OCI-LY3 (cell line): ENCODE results near the gene IL1RAPL1.

Experiments
- H2AFZ ChIP-seq: fragments of 200-600, 300-600 bp; shearing (Covaris generic); 2 replicates; pipeline ENCODE4 v1.6.0; 2014; ENCODE audit warnings: antibody characterized with exemption, low read depth, low read length
- H3K27ac ChIP-seq: fragments of 200-600, 300-600 bp; sonication (generic); 2 replicates; pipeline ENCODE4 v1.5.1; 2014; ENCODE audit warnings: mild to moderate bottlenecking, low read length, moderate library complexity, mixed read lengths
- H3K27me3 ChIP-seq: fragments of 200-600, 300-600 bp; sonication (generic); 2 replicates; pipeline ENCODE4 v1.6.1; 2014; ENCODE audit warnings: low read depth, low read length, mixed read lengths
- H3K36me3 ChIP-seq: fragments of 200-600, 300-600 bp; sonication (generic); replicated peaks from 2 replicates; pipeline ENCODE3; 2014; ENCODE audit warnings: low read depth, low read length, mixed read lengths
- H3K4me1 ChIP-seq: fragments of 300-600, 200-600 bp; sonication (generic); 2 replicates; pipeline ENCODE4 v1.6.1; 2014; ENCODE audit warnings: low read length, mixed read lengths
- H3K4me2 ChIP-seq: fragments of 200-600, 300-600 bp; sonication (generic); 2 replicates; pipeline ENCODE4 v1.6.1; 2014; ENCODE audit warnings: low read length, mixed read lengths
- H3K4me3 ChIP-seq: fragments of 300-600, 200-600 bp; sonication (generic); 2 replicates; pipeline ENCODE4 v1.5.1; 2014; ENCODE audit warnings: antibody characterized with exemption, mild to moderate bottlenecking, low read length, moderate library complexity
- H3K79me2 ChIP-seq: fragments of 300-600, 200-600 bp; shearing (Covaris generic); 2 replicates; pipeline ENCODE4 v1.6.1; 2014; ENCODE audit warnings: mild to moderate bottlenecking, low read length, mixed read lengths
- H3K9ac ChIP-seq: fragments of 300-600, 200-600 bp; shearing (Covaris generic); 2 replicates; pipeline ENCODE4 v1.6.0; 2014; ENCODE audit warnings: mild to moderate bottlenecking, low read length, moderate library complexity
- H3K9me3 ChIP-seq: fragments of 200-600, 300-600 bp; shearing (Covaris generic); 2 replicates; pipeline ENCODE4 v1.6.1; 2014; ENCODE audit warnings: low read length, mixed read lengths; ENCODE audit not compliant: insufficient read depth
- H4K20me1 ChIP-seq: fragments of 200-600, 300-600 bp; sonication (generic); 2 replicates; pipeline ENCODE4 v1.6.1; 2016; ENCODE audit warnings: low read length, mixed read lengths; ENCODE audit not compliant: insufficient read depth
- EZH2phosphoT487 ChIP-seq: fragments of 200-600 bp; shearing (Covaris generic); IDR thresholded peaks from 2 replicates; pipeline ENCODE4 v1.6.1; 2018; ENCODE audit warnings: antibody characterized with exemption, mixed run types, low read depth
- TF ChIP-seq, protein P1 (sequence below): fragments of 200-600, 300-600 bp; sonication (generic); IDR thresholded peaks from 2 replicates; pipeline ENCODE4 v1.5.1; 2014; ENCODE audit warnings: antibody characterized with exemption, low read length, low read depth

Gene IL1RAPL1

DNA sequence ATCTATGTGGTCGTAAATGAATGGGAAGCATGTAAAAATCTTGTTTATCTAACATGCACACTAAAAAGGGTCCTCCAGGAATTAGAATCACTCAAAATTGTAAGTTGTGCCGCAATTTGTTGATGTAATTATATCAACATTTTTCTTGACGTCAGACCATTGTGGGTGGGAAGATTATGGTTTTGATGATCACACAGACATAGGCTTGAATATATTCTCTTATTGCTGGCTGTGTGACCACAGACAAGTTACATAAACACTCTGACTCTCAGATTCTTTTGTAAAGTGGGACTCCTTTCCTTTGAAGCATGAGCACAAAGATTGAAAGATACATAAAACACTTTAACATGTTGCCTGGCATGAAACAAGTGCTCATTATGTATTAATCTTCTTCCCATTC, 51.5 kb downstream of the IL1RAPL1 start:
- no peak for TF ChIP-seq EZH2phosphoT487
- TF ChIP-seq, protein P1, sequence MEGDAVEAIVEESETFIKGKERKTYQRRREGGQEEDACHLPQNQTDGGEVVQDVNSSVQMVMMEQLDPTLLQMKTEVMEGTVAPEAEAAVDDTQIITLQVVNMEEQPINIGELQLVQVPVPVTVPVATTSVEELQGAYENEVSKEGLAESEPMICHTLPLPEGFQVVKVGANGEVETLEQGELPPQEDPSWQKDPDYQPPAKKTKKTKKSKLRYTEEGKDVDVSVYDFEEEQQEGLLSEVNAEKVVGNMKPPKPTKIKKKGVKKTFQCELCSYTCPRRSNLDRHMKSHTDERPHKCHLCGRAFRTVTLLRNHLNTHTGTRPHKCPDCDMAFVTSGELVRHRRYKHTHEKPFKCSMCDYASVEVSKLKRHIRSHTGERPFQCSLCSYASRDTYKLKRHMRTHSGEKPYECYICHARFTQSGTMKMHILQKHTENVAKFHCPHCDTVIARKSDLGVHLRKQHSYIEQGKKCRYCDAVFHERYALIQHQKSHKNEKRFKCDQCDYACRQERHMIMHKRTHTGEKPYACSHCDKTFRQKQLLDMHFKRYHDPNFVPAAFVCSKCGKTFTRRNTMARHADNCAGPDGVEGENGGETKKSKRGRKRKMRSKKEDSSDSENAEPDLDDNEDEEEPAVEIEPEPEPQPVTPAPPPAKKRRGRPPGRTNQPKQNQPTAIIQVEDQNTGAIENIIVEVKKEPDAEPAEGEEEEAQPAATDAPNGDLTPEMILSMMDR, result no peak
- no peaks in the 10 kb centered on the region for H3K79me2 ChIP-seq
- H3K27me3 ChIP-seq, result no peaks in the 10 kb centered on the region
- no peak overlapping the region for H3K4me2 ChIP-seq
- no peak overlapping the region for H3K27ac ChIP-seq
- H3K36me3 ChIP-seq, result no peaks in the 10 kb centered on the region
- H3K9ac ChIP-seq, result no peak overlapping the region
- H4K20me1 ChIP-seq, result no peaks in the 10 kb centered on the region
- no peaks in the 10 kb centered on the region for H3K4me1 ChIP-seq
- H3K9me3 ChIP-seq, result no peaks in the 10 kb centered on the region
- H3K4me3 ChIP-seq, result no peak overlapping the region
- no peak overlapping the region for H2AFZ ChIP-seq

DNA sequence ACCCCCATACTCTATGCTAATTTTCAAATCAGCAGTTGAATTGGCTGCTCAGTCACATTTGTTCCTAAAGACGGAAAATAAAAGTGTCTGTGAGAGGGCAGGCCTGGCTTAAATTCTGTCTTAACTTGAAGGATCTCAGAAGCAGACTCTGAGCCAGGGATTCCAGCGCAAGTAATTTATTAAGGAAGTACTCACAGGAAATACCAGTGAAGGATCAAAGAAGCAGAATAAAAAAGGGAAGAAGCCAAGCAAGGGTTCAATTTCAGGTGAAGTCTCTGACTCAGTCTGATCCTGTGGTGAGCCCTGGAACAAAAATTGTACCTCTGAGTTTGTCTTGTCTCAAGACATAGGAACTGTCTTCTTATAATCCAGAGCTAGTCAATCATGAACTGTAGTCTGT, 52.2 kb downstream of the IL1RAPL1 start:
- Histone ChIP-seq H3K27me3 (no peaks in the 10 kb centered on the region), H2AFZ (no peak overlapping the region), H3K4me1 (no peaks in the 10 kb centered on the region), H3K9ac (no peak overlapping the region), H3K36me3 (no peaks in the 10 kb centered on the region), H3K9me3 (no peaks in the 10 kb centered on the region), H4K20me1 (no peaks in the 10 kb centered on the region), H3K4me3 (no peak overlapping the region), H3K27ac (no peak overlapping the region), H3K4me2 (no peak overlapping the region), H3K79me2 (no peaks in the 10 kb centered on the region)
- TF ChIP-seq, protein P1, result no peak
- TF ChIP-seq EZH2phosphoT487, result no peak

DNA sequence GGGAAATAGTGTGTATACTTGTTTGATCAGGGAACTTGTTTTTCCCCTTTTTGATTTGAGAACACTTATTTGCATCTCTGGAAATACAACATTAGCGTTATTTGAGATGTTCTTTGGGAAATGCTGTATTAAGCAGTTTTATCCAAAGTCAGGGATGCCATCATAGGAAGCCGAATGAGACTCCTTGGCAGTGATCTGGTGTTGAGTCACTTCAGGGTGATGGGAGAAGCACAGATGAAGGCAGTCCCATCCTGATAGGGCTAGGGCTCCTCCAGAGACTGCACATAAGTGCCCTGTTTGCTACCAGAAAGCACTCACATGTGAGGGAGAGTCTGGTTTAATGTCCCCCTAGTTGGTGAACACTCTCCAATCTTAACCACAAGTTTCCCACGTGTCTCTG, 62.3 kb downstream of the IL1RAPL1 start:
- H3K9ac ChIP-seq, result no peak overlapping the region
- H3K79me2 ChIP-seq, result no peaks in the 10 kb centered on the region
- H3K27ac ChIP-seq, result no peak overlapping the region
- H4K20me1 ChIP-seq, result no peaks in the 10 kb centered on the region
- no peaks in the 10 kb centered on the region for H3K4me1 ChIP-seq
- H3K36me3 ChIP-seq, result no peaks in the 10 kb centered on the region
- no peak overlapping the region for H2AFZ ChIP-seq
- H3K4me2 ChIP-seq, result no peak overlapping the region
- no peak overlapping the region for H3K4me3 ChIP-seq
- no peaks in the 10 kb centered on the region for H3K9me3 ChIP-seq
- TF ChIP-seq, protein P1, result no peak
- no peak for TF ChIP-seq EZH2phosphoT487
- H3K27me3 ChIP-seq, result no peaks in the 10 kb centered on the region

DNA sequence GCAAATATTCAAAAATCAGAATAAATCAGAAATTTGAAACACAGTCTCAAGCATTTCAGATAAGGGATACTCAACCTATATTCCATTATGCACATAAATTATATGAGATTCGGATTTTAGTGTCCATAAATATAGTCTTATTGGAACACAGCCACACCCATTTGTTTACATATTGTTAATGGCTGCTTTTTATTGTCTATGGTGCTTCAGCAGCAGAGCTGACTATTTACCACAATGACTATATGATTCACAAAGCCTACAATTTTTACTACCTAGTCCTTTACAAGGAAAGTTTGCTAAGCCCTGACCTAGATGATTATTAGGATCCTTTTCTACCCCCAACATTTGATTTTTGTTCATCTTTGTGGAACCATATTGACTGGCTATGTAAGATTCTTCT, 63.9 kb downstream of the IL1RAPL1 start:
- no peaks in the 10 kb centered on the region for H3K9me3 ChIP-seq
- no peaks in the 10 kb centered on the region for H3K79me2 ChIP-seq
- TF ChIP-seq, protein P1, result no peak
- TF ChIP-seq EZH2phosphoT487, result no peak
- H3K9ac ChIP-seq, result no peak overlapping the region
- H3K4me2 ChIP-seq, result no peak overlapping the region
- no peaks in the 10 kb centered on the region for H4K20me1 ChIP-seq
- no peaks in the 10 kb centered on the region for H3K4me1 ChIP-seq
- H3K4me3 ChIP-seq, result no peak overlapping the region
- no peaks in the 10 kb centered on the region for H3K36me3 ChIP-seq
- H2AFZ ChIP-seq, result no peak overlapping the region
- no peaks in the 10 kb centered on the region for H3K27me3 ChIP-seq
- no peak overlapping the region for H3K27ac ChIP-seq
